AG04450 (cell line): ENCODE results near the gene LSAMP. TPM values are rescaled to one million over a fixed set of nuclear protein-coding genes. Genes with fewer than 3 reads are reported as not detected.

Experiments used
- CTCF ChIA-PET: fragments of 300-600, 350-600 bp; formaldehyde crosslinking; extraction: SDS; loops from one replicate; lab custom pipeline; 2022; ENCODE audit warnings: antibody characterized with exemption, inconsistent platforms; lab: Charles Lee
- POLR2A ChIA-PET: fragments of 350-600 bp; formaldehyde crosslinking; extraction: SDS; loops from one replicate; lab custom pipeline; 2021; ENCODE audit warnings: antibody characterized with exemption, inconsistent platforms; lab: Yijun Ruan, JAX
- DNase-seq: peaks from one replicate; pipeline ENCODE4 v3.0.0-alpha.2; 2011; ENCODE audit warnings: low read depth, low spot score
- H3K27ac ChIP-seq: one replicate; pipeline ENCODE4 v1.5.1; 2012; ENCODE audit warnings: low read depth, low read length, control low read depth
- H3K27me3 ChIP-seq: one replicate; pipeline ENCODE4 v1.6.0; 2012; ENCODE audit warnings: low read length; ENCODE audit not compliant: control insufficient read depth, insufficient read depth
- H3K4me3 ChIP-seq: 2 replicates; pipeline ENCODE4 v1.5.1; 2011; ENCODE audit warnings: mild to moderate bottlenecking, low read depth, low read length, control low read depth
- H3K9me3 ChIP-seq: 2 replicates; pipeline ENCODE4 v1.5.1; 2012; ENCODE audit warnings: low read length; ENCODE audit not compliant: control insufficient read depth, insufficient read depth
- CTCF ChIP-seq: IDR thresholded peaks from 2 replicates; pipeline ENCODE4 v1.5.1; 2011; ENCODE audit warnings: low read depth, low read length, control low read depth, inconsistent platforms
- polyA plus RNA-seq: library from polyadenylated mRNA; depleted of rRNA; stranded (reverse); fragments of >200 nt; gene quantifications from 2 replicates; pipeline ENCODE4 v1.2.3, GENCODE V29; 2011

The LSAMP gene
- polyA plus RNA-seq, 1 experiment = 25.1 TPM

GRCh38 chr3:116029266-116029665 lies 416.0 kb downstream of the LSAMP start:
- H3K4me3 ChIP-seq = no peak overlapping the region
- ChIA-PET POLR2A (no interaction called here), CTCF (interaction anchor here (0.5 kb wide), 1 partner anchor 42 kb away, joined by 3 read pairs; no protein-coding TSS in a partner anchor)
- no peaks in the 10 kb centered on the region for H3K27me3 ChIP-seq
- H3K9me3 ChIP-seq = no peaks in the 10 kb centered on the region
- TF ChIP-seq CTCF = no peak
- H3K27ac ChIP-seq = no peak overlapping the region
- DNase-seq = no peak

DNA sequence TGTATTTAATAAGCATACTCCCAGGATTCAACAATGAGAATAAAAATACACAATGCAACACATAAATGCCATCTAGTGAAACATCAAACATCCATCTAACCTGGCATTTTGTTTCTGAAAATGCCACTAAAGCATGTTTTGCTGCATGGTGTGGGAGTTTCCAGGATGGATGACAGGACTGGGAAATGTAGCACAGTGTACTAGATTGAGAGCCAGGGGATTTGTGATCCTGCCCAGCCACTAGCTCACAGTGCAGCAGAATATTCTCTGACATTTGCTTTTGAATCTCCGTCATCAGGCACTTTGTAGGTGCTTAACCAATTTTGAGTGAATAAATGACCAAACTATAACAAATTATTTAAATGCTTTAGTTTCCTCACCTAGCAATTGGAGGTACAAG lies 417.1 kb downstream of the LSAMP start:
- Histone ChIP-seq H3K4me3 (no peak overlapping the region), H3K27me3 (no peaks in the 10 kb centered on the region), H3K27ac (no peak overlapping the region), H3K9me3 (no peaks in the 10 kb centered on the region)
- ChIA-PET CTCF (interaction anchor here (0.6 kb wide), 1 partner anchor 450 kb away, joined by 3 read pairs; no protein-coding TSS in a partner anchor), POLR2A (no interaction called here)
- no peak for TF ChIP-seq CTCF
- DNase-seq = no peak

GRCh38 chr3:116020989-116021388 lies 424.3 kb downstream of the LSAMP start:
- ChIA-PET POLR2A (no interaction called here), CTCF (no interaction called here)
- no peak for TF ChIP-seq CTCF
- no peaks in the 10 kb centered on the region for H3K9me3 ChIP-seq
- H3K4me3 ChIP-seq = no peak overlapping the region
- no peak for DNase-seq
- H3K27me3 ChIP-seq = no peaks in the 10 kb centered on the region
- H3K27ac ChIP-seq = no peak overlapping the region

GRCh38 chr3:116020495-116020894 lies 424.8 kb downstream of the LSAMP start:
- H3K27ac ChIP-seq = no peak overlapping the region
- no peaks in the 10 kb centered on the region for H3K27me3 ChIP-seq
- DNase-seq = no peak
- H3K4me3 ChIP-seq = no peak overlapping the region
- POLR2A ChIA-PET = no interaction called here
- CTCF ChIA-PET = no interaction called here
- H3K9me3 ChIP-seq = no peaks in the 10 kb centered on the region
- TF ChIP-seq CTCF = no peak

GRCh38 chr3:116019254-116019763 lies 426.0 kb downstream of the LSAMP start:
- H3K27ac ChIP-seq = no peak overlapping the region

More at GRCh38 chr3:116019254-116019763, 426.0 kb downstream of the LSAMP start:
- POLR2A ChIA-PET = no interaction called here
- Histone ChIP-seq H3K4me3 (no peak overlapping the region), H3K9me3 (no peaks in the 10 kb centered on the region), H3K27me3 (no peaks in the 10 kb centered on the region)
- no peak for DNase-seq
- CTCF ChIA-PET = no interaction called here
- no peak for TF ChIP-seq CTCF
